AG04449 (cell line): ENCODE measurements around the gene MYLK2.
"Not testable (repeated sequence)": the region's sequence is repeated elsewhere in the genome, so short reads cannot be mapped to it uniquely, and the experiment has no call there.

Source experiments
- CTCF ChIA-PET: fragments of 350-600 bp; formaldehyde crosslinking; extraction: SDS; loops from one replicate; lab custom pipeline; 2021; ENCODE audit warnings: antibody characterized with exemption; lab: Yijun Ruan, JAX
- POLR2A ChIA-PET: fragments of 400-600, 350-600 bp; formaldehyde crosslinking; extraction: SDS; loops from one replicate; lab custom pipeline; 2020; ENCODE audit warnings: antibody characterized with exemption, inconsistent platforms; lab: Yijun Ruan, JAX
- DNase-seq: peaks from one replicate; pipeline ENCODE4 v3.0.0-alpha.2; 2010; ENCODE audit warnings: low read depth, low spot score
- H3K4me3 ChIP-seq: 2 replicates; pipeline ENCODE4 v1.5.1; 2011; ENCODE audit warnings: low read depth, mild to moderate bottlenecking, control low read depth, low read length
- TF ChIP-seq, protein P1 (sequence below): IDR thresholded peaks from one replicate; pipeline ENCODE4 v1.5.1; 2011; ENCODE audit warnings: mild to moderate bottlenecking, moderate library complexity, low read length, control low read depth, inconsistent platforms; ENCODE audit not compliant: insufficient read depth; ENCODE audit errors: missing control alignments

MYLK2 gene

DNA sequence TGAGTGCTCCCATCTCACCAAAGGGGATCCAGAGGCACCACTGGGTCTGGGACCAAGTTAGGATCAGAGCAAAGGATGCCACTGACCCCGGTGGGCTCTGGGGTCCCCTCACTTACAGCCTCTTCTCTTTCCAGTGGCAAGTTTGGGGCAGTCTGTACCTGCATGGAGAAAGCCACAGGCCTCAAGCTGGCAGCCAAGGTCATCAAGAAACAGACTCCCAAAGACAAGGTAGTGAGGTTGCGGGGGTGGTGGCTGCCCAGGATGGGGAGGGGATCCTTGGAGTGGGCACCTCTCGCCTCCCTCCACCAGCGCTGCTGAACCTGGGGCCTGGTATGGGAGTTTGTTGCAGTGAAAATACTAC is 4.9 kb downstream of the MYLK2 start:
- ChIA-PET CTCF (interaction anchor here (1.0 to 12.9 kb wide), 14 partner anchors 12 to 322 kb away, joined by 3 to 242 read pairs (median 18); partner anchors contain the start of genes FOXS1 and PDRG1), POLR2A (interaction anchor here (1.1 kb wide), 1 partner anchor 22 kb away, joined by 3 read pairs; no protein-coding TSS in a partner anchor)
- TF ChIP-seq, protein P1, sequence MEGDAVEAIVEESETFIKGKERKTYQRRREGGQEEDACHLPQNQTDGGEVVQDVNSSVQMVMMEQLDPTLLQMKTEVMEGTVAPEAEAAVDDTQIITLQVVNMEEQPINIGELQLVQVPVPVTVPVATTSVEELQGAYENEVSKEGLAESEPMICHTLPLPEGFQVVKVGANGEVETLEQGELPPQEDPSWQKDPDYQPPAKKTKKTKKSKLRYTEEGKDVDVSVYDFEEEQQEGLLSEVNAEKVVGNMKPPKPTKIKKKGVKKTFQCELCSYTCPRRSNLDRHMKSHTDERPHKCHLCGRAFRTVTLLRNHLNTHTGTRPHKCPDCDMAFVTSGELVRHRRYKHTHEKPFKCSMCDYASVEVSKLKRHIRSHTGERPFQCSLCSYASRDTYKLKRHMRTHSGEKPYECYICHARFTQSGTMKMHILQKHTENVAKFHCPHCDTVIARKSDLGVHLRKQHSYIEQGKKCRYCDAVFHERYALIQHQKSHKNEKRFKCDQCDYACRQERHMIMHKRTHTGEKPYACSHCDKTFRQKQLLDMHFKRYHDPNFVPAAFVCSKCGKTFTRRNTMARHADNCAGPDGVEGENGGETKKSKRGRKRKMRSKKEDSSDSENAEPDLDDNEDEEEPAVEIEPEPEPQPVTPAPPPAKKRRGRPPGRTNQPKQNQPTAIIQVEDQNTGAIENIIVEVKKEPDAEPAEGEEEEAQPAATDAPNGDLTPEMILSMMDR, result no peak
- no peak overlapping the region for H3K4me3 ChIP-seq
- DNase-seq, result no peak

DNA sequence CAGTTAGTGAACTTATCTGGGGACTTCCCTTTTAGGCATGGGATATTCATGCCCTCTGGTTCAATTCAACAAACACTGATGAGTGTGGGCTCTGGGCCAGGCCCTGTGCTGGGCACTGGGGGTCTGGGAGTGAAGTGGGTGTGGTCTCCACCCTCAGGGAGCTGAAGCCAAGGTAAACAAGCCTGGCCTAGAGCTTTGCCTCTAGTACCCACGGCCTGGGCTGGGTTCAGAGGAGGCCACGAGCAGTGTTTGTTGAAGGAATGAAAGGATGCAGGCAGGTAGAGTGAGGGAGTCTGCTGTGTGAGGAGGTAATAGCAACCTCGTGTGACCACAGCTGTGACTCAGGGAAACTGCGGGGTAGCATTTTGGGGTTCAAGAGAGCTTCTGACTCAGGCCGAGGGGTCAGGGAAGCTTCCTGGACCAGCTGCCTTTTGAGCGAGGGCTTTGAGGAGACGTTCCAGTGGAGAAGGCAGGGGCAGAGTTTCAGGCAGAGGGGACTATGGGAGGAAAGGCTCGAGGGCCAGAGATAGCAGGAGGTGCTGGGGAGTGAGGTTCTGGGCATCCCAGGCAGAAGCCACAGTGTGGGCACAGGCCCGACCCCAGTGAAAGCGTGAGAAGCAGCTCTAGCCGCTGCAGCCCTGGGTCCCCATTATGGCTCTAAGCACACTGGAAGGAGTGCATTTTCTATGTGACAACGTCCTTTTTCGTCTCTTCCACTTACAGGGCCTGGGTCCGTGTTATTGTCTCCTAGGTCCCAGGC is 5.6 kb downstream of the MYLK2 start:
- ChIA-PET CTCF (interaction anchor here (1.0 to 12.9 kb wide), 9 partner anchors 12 to 208 kb away, joined by 3 to 242 read pairs (median 53); partner anchors contain the start of genes FOXS1 and PDRG1), POLR2A (interaction anchor here (1.1 kb wide), 1 partner anchor 22 kb away, joined by 3 read pairs; no protein-coding TSS in a partner anchor)
- no peak overlapping the region for H3K4me3 ChIP-seq
- DNase-seq, result no peak
- TF ChIP-seq, protein P1, result no peak

DNA sequence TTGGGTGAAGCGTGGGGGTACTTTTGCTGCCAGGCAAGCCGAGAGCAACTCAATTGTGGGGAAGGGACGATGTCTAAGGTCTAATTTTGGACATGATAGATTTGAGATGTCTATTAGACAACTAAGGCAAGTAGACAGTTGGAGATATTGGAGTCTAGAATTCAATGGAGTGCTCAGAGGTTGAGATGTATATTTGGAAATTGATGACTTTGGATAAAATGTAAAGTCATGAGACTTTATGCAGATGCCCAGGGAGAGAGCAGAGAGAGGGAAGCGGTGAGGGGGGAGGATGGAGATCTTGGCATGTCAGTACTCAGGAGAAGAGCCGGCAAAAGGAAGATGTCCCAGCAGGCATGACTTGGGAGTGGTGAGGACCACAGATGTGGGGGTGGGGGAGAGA is 6.9 kb downstream of the MYLK2 start:
- ChIA-PET POLR2A (no interaction called here), CTCF (interaction anchor here (5.7 to 12.9 kb wide), 3 partner anchors 11 to 125 kb away, joined by 80 to 242 read pairs (median 91); partner anchors contain the start of genes FOXS1 and PDRG1)
- DNase-seq, result no peak

DNA sequence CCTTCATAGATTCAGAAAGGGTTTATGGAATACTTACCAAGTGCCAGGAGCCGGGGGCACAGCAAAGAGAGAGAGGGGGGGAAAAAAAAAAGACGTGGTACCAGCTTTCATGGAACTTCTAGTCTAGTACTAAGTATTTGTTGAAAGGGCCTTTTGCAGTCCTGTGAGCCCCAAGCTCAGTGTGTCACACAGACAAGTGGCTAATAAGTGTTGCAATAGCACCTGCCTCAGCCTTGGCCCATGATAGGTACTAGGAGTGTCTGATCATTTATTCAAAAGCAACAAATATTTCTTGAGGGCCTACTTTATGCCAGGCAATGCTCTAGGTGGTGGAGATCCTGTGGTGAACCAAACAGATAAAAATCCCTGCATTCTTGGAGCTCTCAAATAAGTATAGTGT is 7.9 kb downstream of the MYLK2 start:
- ChIA-PET CTCF (interaction anchor here (0.7 to 7.1 kb wide), 6 partner anchors 11 to 150 kb away, joined by 3 to 91 read pairs (median 3); partner anchors contain the start of gene PDRG1), POLR2A (no interaction called here)
- TF ChIP-seq, protein P1, result no peak
- DNase-seq, result no peak
- H3K4me3 ChIP-seq, result no peak overlapping the region

More for the DNA sequence above, 6.9 kb downstream of the MYLK2 start:
- TF ChIP-seq, protein P1, result no peak
- no peak overlapping the region for H3K4me3 ChIP-seq

DNA sequence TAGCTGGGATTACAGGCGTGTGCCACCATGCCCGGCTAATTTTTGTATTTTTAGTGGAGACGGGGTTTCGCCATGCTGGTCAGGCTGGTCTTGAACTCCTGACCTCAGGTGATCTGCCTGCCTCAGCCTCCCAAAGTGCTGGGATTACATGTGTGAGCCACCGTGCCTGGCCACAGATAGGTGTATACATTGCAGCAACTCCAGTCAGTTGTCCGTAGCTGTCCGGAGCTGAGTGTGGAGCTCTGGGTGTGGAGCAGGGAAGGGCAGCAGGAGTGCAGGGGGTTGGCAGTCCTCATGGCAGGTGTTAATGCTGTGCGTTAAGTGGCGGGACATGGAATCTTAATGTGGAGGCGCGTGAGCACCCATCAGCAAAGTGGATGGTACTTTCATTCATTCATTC is 8.9 kb downstream of the MYLK2 start:
- CTCF ChIA-PET, result interaction anchor here (1.0 kb wide), 1 partner anchor 19 kb away, joined by 3 read pairs; no protein-coding TSS in a partner anchor

DNA sequence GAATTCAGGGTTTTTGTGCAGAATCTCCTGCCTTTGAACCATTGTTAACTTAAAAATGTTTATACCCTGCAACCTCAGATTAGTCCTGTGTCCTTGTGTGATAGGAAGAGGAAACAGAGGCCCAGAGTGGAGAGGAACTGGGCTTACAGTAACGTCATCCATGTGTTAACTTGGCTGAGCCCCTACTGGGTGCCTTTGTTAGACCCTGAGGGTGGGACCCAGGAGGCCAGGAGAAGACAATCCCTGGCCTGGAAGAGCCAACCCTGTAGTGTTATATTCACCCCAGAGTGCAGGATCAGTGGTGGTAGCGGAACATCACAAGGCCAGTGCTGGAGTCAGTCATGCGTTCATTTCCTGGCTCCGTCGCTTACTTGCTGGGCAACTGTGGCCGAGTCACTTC is 10.6 kb downstream of the MYLK2 start:
- ChIA-PET CTCF (interaction anchor here (1.1 to 17.4 kb wide), 7 partner anchors 10 to 261 kb away, joined by 3 to 242 read pairs (median 5); partner anchors contain the start of gene MYLK2), POLR2A (no interaction called here)
- TF ChIP-seq, protein P1, result no peak
- H3K4me3 ChIP-seq, result no peak overlapping the region
- DNase-seq, result no peak

More for the DNA sequence above, 8.9 kb downstream of the MYLK2 start:
- DNase-seq, H3K4me3 ChIP-seq, POLR2A ChIA-PET: not testable (repeated sequence)
